Measurements from ENCODE around the gene SLC51A.
A peak's percentile ranks its signal among the peaks of the same experiment; 100 is the strongest.
"Not testable (repeated sequence)": the region's sequence is repeated elsewhere in the genome, so short reads cannot be mapped to it uniquely, and the experiment has no call there.

SLC51A gene

DNA sequence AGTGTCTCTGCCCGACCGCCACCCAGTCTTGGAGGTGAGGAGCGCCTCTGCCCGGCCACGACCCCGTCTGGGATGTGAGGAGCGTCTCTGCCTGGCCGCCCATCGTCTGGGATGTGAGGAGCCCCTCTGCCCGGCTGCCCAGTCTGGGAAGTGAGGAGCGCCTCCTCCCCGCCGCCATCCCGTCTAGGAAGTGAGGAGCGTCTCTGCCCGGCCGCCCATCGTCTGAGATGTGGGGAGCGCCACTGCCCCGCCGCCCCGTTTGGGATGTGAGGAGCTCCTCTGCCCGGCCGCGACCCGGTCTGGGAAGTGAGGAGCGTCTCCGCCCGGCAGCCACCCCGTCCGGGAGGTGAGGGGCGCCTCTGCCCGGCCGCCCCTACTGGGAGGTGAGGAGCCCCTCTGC lies 27.8 kb downstream of the SLC51A start:
- not testable (repeated sequence) for DNase-seq

- DNase-seq = peak; percentile 24
Measured at GRCh38 chr3:196246612-196247308, 30.4 kb downstream of the SLC51A start.

DNA sequence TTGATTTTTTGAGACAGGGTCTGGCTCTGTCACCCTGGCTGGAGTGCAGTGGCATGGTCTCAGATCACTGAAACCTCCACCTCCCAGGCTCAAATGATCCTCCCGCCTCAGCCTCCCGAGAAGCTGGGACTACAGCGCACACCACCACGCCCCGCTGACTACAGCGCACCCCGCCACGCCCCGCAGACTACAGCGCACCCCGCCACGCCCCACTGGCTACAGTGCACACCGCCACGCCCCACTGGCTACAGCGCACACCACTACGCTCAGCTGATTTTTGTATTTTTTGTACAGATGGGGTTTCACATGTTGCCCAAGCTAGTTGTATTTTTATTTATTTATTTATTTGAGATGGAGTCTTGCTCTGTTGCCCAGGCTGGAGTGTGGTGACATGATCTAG lies 35.6 kb downstream of the SLC51A start:
- no peak for DNase-seq

DNA sequence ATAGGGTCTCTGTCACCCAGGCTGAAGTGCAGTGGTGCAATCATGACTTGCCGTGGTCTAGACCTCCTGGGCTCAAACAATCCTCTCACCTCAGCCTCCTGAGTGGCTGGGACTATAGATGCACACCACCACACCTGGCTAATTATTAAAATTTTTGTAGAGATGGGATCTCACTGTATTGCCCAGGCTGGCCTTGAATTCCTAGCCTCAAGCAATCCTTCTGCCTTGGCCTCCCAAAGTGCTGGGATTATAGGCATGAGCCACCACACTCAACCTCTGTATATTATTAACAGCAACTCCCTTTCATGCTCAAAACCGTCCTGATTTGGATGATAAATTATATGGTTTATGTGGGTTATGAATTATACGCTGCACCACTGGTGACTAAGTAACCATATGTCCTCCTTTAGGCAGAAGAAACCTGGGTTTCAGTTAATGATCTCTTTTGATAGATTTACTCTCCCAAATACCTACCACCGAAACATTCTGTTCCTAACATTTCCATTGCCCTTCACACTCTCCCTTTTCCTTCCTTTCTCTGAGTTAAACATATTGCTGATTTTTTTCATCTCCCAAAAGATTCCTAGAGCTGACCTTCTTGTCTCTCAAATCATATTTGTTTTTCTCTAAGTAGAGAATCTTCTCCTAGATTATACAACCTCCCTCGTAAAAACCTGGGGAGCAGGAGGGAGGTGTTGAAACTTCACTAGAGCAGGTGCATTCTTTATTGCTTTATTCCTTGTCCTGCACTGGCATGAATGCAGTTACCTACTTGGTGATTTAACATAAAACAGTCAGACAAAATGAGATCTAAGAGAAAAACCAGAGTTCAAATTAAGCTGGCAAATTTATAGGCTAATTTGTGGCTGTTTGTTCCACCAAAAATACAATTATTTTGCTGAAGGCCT lies 38.3 kb downstream of the SLC51A start:
- DNase-seq = no peak

GRCh38 chr3:196255776-196256175 lies 39.4 kb downstream of the SLC51A start:
- no peak for DNase-seq

DNA sequence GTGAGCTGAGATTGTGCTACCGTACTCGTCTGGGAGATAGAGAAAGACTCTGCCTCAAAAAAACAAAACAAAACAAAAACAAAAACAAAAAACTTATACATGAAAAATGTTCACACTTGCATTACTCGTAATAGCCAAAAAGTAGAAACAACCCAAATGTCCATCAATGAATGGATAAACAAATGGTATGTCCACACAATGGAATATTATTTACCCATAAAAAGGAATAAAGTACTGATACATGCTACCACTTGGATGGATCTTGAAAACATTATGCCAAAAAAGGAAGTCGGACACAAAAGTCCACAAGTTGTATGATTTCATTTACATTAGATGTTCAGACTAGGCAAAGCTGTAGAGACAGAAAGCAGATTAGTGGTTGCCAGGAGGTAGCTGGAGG lies 44.5 kb downstream of the SLC51A start:
- DNase-seq = no peak

DNA sequence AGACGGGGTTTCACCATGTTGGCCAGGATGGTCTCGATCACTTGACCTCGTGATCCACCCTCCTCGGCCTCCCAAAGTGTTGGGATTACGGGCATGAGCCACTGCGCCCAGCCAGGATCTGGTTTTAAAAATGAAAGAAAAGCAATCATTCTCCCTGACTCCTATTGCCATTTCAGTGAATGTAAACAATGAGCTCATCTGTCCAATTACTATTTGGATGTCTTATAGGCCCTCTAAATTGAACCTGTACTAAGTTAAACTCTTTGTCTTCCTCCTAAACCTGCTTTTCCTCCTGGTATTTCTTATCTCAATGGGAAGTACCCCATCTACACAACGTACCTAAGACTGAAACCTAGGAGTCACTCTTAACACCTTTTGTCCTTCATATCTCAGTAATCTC lies 47.5 kb downstream of the SLC51A start:
- no peak for DNase-seq

DNA sequence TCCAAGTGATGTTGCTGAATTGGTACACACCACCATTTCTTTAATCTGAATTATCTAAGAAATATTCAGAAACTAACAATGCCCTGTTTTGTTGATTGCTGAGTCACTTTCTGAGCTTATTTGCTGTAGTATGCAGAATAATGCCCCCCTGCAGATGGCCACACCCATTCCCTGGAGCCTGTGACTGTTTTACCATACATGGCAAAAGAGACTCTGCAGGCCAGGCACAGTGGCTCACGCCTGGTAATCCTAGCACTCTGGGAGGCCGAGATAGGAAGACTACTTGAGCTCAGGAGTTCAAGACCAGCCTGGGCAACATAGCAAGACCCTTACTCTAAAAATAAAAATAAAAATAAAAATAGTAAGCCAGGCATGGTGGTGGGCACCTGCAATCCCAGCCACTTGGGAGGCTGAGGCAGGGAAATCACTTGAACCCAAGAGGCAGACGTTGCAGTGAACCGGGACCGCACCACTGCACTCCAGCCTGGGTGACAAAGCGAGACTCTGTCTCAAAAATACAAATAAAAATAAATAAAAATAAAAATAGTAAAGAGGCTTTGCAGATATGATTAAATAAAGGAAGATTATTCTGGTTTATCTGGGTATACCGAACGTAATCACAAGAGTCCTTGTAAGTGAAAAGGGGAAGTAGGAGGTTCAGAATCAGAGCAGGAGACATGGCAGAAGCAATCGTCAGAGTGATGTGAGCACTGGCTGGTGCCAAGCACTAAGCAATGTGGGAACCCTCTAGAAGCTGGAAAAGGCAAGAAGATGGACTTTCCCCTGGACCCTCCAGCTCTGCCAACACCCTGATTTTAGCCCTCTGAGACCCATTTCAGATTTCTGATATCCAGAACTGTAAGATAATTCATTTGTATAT lies 52.2 kb downstream of the SLC51A start:
- DNase-seq = no peak

- DNase-seq = no peak
Measured at GRCh38 chr3:196270499-196270898, 54.2 kb downstream of the SLC51A start.

- DNase-seq = no peak
Measured at GRCh38 chr3:196272826-196273225, 56.5 kb downstream of the SLC51A start.

DNA sequence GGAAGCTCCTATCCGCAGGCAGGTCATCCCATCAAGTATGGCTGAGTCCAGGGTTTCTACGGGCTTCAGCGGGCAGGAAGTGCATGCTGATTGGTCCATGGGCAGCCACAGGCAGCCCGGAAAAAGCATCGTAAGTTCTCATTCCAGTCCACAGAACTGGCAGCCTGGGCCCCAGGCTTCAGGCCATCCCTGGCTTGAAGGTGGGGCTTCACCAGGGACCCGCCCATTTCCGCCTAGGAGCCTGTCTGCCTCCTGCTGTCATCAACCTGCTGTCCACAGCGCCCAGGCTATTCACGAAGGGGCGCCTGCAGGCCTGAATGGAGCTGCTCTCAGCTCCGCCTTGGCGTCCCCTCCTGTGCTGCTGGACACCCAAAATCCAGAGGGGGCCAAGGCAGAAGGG lies 57.3 kb downstream of the SLC51A start:
- DNase-seq = peak; percentile 4

- DNase-seq = peak; percentile 74
Measured at GRCh38 chr3:196274585-196274984, 58.3 kb downstream of the SLC51A start.

DNA sequence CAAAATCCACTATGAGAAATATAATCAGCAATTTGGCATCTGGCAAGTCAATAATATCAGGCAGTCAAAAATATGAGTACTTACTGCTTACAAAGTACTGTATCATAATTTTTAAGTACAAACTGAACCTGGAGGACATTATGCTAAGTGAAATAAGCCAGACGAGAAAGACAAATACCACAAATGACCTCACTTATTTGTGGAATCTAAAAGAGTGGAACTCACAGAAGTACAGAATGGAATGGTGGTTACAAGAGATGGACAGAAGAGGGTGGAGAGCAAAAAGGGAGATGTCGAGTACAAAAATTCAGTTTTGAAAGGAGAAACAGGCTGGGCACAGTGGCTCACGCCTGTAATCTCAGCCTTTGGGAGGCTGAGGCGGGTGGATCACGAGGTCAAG lies 58.8 kb downstream of the SLC51A start:
- no peak for DNase-seq

DNA sequence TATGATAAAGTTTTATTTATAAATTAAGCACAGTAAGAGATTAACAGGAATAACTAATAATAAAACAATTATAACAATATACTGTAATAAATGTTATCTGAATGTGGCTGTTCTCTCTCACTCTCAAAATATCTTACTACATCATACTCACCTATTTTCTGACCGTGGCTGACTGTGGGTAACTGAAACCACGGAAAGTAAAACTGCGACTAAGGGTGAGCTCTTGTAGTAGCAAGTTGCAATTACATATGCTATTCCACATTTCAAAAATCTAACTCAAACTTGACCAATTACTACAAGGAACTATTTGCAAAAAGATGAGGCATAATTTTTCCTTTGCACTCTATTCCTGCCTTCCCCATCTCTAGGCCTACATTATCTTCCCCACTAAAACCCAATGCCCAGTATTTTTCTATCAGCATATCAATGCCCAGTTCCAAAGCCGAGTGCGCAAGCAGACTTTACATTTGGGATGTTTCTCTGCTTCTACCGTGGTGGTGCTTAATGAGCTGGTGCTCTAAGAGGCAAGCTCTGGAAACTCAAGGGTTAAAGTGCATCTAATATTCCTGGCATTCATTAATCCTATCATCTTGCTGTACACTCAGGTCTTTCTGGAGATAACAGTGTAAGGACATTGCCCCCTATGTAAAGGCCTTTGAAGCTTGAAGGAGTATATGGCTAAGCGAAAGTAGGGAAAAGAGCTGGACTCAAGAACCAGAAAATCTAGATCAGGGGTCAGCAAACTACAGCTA lies 64.5 kb downstream of the SLC51A start:
- peak; percentile 27 for DNase-seq

DNA sequence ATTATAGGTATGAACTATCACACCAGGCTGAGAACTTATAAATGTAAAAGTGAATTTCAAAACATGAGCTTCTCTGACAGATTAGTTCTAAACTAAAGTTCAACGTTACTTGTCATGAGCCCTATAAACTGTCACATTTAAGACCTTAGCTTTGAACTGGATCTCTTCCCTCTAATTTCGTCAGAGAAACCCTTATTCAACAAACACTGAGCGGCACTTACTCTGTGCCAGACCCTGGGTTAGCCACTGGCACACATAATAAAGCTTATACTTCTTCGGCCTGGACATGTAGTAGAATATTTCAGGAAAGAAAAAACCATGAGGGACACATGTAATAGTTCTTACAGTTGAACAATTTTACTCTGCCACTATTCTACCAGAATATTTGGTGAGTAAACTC lies 65.6 kb downstream of the SLC51A start:
- no peak for DNase-seq
